H9 (cell line): ENCODE results near the gene CCNB1. TPM values are rescaled to one million over a fixed set of nuclear protein-coding genes. Genes with fewer than 3 reads are reported as not detected.

Experiments
- DNase-seq: peaks from one replicate; pipeline ENCODE4 v3.0.0-alpha.2; 2017
- H2AFZ ChIP-seq: one replicate; pipeline ENCODE4 v1.6.1; 2013; ENCODE audit warnings: mild to moderate bottlenecking, low read length, control low read depth, moderate library complexity
- H2AK5ac ChIP-seq: 2 replicates; pipeline ENCODE4 v1.6.1; 2013; ENCODE audit warnings: low read length, control low read depth, mixed read lengths; ENCODE audit not compliant: insufficient read length
- H2BK120ac ChIP-seq: one replicate; pipeline ENCODE4 v1.6.1; 2013; ENCODE audit warnings: low read depth, mild to moderate bottlenecking, low read length, control low read depth, inconsistent platforms; ENCODE audit not compliant: poor library complexity, severe bottlenecking
- H2BK12ac ChIP-seq: 2 replicates; pipeline ENCODE4 v1.6.1; 2013; ENCODE audit warnings: low read length, control low read depth, mixed read lengths, low read depth; ENCODE audit not compliant: insufficient read length
- H2BK15ac ChIP-seq: 2 replicates; pipeline ENCODE4 v1.6.1; 2013; ENCODE audit warnings: low read depth, low read length, control low read depth
- H2BK20ac ChIP-seq: one replicate; pipeline ENCODE4 v1.6.1; 2013; ENCODE audit warnings: low read depth, mild to moderate bottlenecking, low read length, control low read depth, inconsistent platforms; ENCODE audit not compliant: poor library complexity, severe bottlenecking
- H2BK5ac ChIP-seq: 2 replicates; pipeline ENCODE4 v1.6.1; 2013; ENCODE audit warnings: low read length, control low read depth, mixed read lengths; ENCODE audit not compliant: insufficient read length
- H3K14ac ChIP-seq: 2 replicates; pipeline ENCODE4 v1.6.1; 2013; ENCODE audit warnings: low read length, control low read depth; ENCODE audit not compliant: insufficient read depth
- H3K18ac ChIP-seq: 2 replicates; pipeline ENCODE4 v1.6.1; 2013; ENCODE audit warnings: low read depth, mild to moderate bottlenecking, mixed read lengths, low read length, control low read depth; ENCODE audit not compliant: insufficient read length
- H3K23ac ChIP-seq: 2 replicates; pipeline ENCODE4 v1.6.1; 2013; ENCODE audit warnings: low read length, control low read depth, mixed read lengths, low read depth; ENCODE audit not compliant: insufficient read length
- H3K23me2 ChIP-seq: 2 replicates; pipeline ENCODE4 v1.6.1; 2013; ENCODE audit warnings: low read depth, mild to moderate bottlenecking, mixed read lengths, low read length, control low read depth; ENCODE audit not compliant: insufficient read length, poor library complexity, severe bottlenecking
- H3K27ac ChIP-seq: 2 replicates; pipeline ENCODE4 v1.5.1; 2013; ENCODE audit warnings: low read length, control low read depth, mixed read lengths, low read depth; ENCODE audit not compliant: insufficient read length
- H3K27me3 ChIP-seq: 2 replicates; pipeline ENCODE4 v1.6.1; 2013; ENCODE audit warnings: low read length, control low read depth, inconsistent platforms; ENCODE audit not compliant: insufficient read depth
- H3K4ac ChIP-seq: 2 replicates; pipeline ENCODE4 v1.6.1; 2013; ENCODE audit warnings: low read depth, mild to moderate bottlenecking, control low read depth, inconsistent platforms, low read length, moderate library complexity
- H3K4me1 ChIP-seq: 2 replicates; pipeline ENCODE4 v1.6.1; 2013; ENCODE audit warnings: low read length, control low read depth, inconsistent platforms; ENCODE audit not compliant: insufficient read depth
- H3K4me2 ChIP-seq: 2 replicates; pipeline ENCODE4 v1.6.1; 2013; ENCODE audit warnings: low read length, control low read depth, mixed read lengths; ENCODE audit not compliant: insufficient read length, insufficient read depth
- H3K56ac ChIP-seq: 2 replicates; pipeline ENCODE4 v1.6.1; 2013; ENCODE audit warnings: low read depth, mild to moderate bottlenecking, mixed read lengths, low read length, control low read depth; ENCODE audit not compliant: insufficient read length
- H3K79me1 ChIP-seq: 2 replicates; pipeline ENCODE4 v1.6.1; 2013; ENCODE audit warnings: low read depth, mild to moderate bottlenecking, moderate library complexity, low read length, control low read depth, inconsistent platforms; ENCODE audit not compliant: insufficient read depth, poor library complexity, severe bottlenecking
- H3K79me2 ChIP-seq: 2 replicates; pipeline ENCODE4 v1.6.1; 2013; ENCODE audit warnings: low read length, control low read depth, inconsistent platforms; ENCODE audit not compliant: insufficient read depth
- H3K9ac ChIP-seq: 2 replicates; pipeline ENCODE4 v1.6.1; 2013; ENCODE audit warnings: low read length, control low read depth, mixed read lengths; ENCODE audit not compliant: insufficient read length; ENCODE audit errors: extremely low read depth
- H3K9me3 ChIP-seq: one replicate; pipeline ENCODE4 v1.6.1; 2013; ENCODE audit warnings: low read depth, low read length, inconsistent platforms; ENCODE audit not compliant: control insufficient read depth
- H3T11ph ChIP-seq: one replicate; pipeline ENCODE4 v1.6.1; 2013; ENCODE audit warnings: mild to moderate bottlenecking, low read length, control low read depth, inconsistent platforms
- H4K20me1 ChIP-seq: one replicate; pipeline ENCODE4 v1.6.1; 2013; ENCODE audit not compliant: control insufficient read depth, insufficient read length, insufficient read depth
- H4K5ac ChIP-seq: 2 replicates; pipeline ENCODE4 v1.6.1; 2013; ENCODE audit warnings: low read depth, mild to moderate bottlenecking, mixed read lengths, low read length, control low read depth; ENCODE audit not compliant: insufficient read length
- H4K8ac ChIP-seq: replicated peaks from 2 replicates; pipeline ENCODE4 v1.6.1; 2013; ENCODE audit warnings: low read length, control low read depth, mixed read lengths, low read depth; ENCODE audit not compliant: insufficient read length
- H4K91ac ChIP-seq: 2 replicates; pipeline ENCODE4 v1.6.1; 2013; ENCODE audit warnings: low read depth, mild to moderate bottlenecking, moderate library complexity, mixed read lengths, low read length, control low read depth; ENCODE audit not compliant: insufficient read length
- H3K27ac Mint-ChIP-seq, 3 experiments: 2 replicates in 2 of 3; 3 replicates in 1 of 3; pipeline ENCODE4 v1.8.0; 2020 to 2021; ENCODE audit warnings: mixed read lengths in 3 of 3, mild to moderate bottlenecking in 1 of 3, moderate library complexity in 1 of 3
- H3K27me3 Mint-ChIP-seq: 2 replicates; pipeline ENCODE4 v1.8.0; 2021; ENCODE audit warnings: low read depth, mild to moderate bottlenecking, moderate library complexity, mixed read lengths
- H3K36me3 Mint-ChIP-seq, 3 experiments: 2 replicates in 2 of 3; 3 replicates in 1 of 3; pipeline ENCODE4 v1.8.0; 2020 to 2021; ENCODE audit warnings: low read depth in 3 of 3, mixed read lengths in 3 of 3; ENCODE audit not compliant: insufficient read depth in 1 of 3
- H3K4me1 Mint-ChIP-seq, 2 experiments: 2 replicates each; pipeline ENCODE4 v1.8.0; 2020; ENCODE audit warnings: mixed read lengths in 2 of 2
- H3K4me3 Mint-ChIP-seq, 2 experiments: 2 replicates in 1 of 2; 3 replicates in 1 of 2; pipeline ENCODE4 v1.8.0; 2020 to 2021; ENCODE audit warnings: mild to moderate bottlenecking in 2 of 2, mixed read lengths in 2 of 2, moderate library complexity in 1 of 2
- H3K9me3 Mint-ChIP-seq, 2 experiments: 2 replicates in 1 of 2; 3 replicates in 1 of 2; pipeline ENCODE4 v1.8.0; 2020; ENCODE audit warnings: mild to moderate bottlenecking in 2 of 2, mixed read lengths in 2 of 2, moderate library complexity in 1 of 2
- WGBS: extraction: QIAGEN DNeasy Blood & Tissue Kit; methylation state at CpG from one replicate; pipeline ENCODE4 v1.1.7; 2013; ENCODE audit warnings: missing lambda C conversion rate, low lambda C conversion rate, mixed read lengths; ENCODE audit not compliant: insufficient read length; ENCODE audit errors: extremely low coverage; 5-methylcytosine and 5-hydroxymethylcytosine counted together
- total RNA-seq: library from RNA; stranded (reverse); gene quantifications from 2 replicates; pipeline ENCODE4 v1.2.1, GENCODE V29; 2021
- TF ChIP-seq, protein P1 (sequence below): fragments of 200-600 bp; sonication (generic); conservative IDR thresholded peaks from 3 replicates; pipeline ENCODE4 v1.8.0; 2021; ENCODE audit warnings: antibody characterized with exemption, mild to moderate bottlenecking

CCNB1 gene
- total RNA-seq, 1 experiment from 2014 or later: 310 TPM

DNA sequence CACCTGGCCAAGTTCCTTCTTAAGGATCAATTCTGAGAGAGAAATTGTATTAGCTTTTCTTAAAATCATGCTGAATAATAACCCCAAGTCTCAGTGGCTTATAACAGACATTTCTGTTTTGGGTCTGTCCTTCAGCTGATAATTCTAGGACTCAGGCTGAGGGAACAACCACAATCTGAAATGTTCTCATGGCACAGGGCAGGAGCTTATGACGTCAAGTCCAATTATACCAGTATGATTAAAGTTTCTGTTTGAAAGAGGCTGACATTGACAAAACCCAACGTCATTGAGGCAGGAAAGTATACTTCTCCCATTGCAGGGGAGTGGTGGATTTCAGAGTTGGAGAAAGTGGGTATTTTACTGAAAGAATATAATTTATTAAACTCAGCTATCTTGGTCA, 44.2 kb downstream of the CCNB1 start:
- Mint-ChIP-seq H3K4me3 (no peak overlapping the region), H3K36me3 (peaks cover 16 to 51% (median 48%) of the 10 kb centered on the region in 3 experiments; a peak in 6 of 7 replicates), H3K9me3 (no peaks in the 10 kb centered on the region), H3K27me3 (no peaks in the 10 kb centered on the region), H3K27ac (no peak overlapping the region), H3K4me1 (no peaks in the 10 kb centered on the region)
- TF ChIP-seq, protein P1, sequence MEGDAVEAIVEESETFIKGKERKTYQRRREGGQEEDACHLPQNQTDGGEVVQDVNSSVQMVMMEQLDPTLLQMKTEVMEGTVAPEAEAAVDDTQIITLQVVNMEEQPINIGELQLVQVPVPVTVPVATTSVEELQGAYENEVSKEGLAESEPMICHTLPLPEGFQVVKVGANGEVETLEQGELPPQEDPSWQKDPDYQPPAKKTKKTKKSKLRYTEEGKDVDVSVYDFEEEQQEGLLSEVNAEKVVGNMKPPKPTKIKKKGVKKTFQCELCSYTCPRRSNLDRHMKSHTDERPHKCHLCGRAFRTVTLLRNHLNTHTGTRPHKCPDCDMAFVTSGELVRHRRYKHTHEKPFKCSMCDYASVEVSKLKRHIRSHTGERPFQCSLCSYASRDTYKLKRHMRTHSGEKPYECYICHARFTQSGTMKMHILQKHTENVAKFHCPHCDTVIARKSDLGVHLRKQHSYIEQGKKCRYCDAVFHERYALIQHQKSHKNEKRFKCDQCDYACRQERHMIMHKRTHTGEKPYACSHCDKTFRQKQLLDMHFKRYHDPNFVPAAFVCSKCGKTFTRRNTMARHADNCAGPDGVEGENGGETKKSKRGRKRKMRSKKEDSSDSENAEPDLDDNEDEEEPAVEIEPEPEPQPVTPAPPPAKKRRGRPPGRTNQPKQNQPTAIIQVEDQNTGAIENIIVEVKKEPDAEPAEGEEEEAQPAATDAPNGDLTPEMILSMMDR: no peak
- no peaks in the 10 kb centered on the region for H3K27me3 ChIP-seq
- H3K4me2 ChIP-seq: no peak overlapping the region
- no peak overlapping the region for H2BK5ac ChIP-seq
- no peak overlapping the region for H2BK120ac ChIP-seq
- H2AFZ ChIP-seq: no peak overlapping the region
- H3K14ac ChIP-seq: no peak overlapping the region
- H4K8ac ChIP-seq: no peak overlapping the region
- H4K91ac ChIP-seq: no peak overlapping the region
- H3K4me1 ChIP-seq: no peaks in the 10 kb centered on the region
- H2AK5ac ChIP-seq: no peak overlapping the region
- no peak overlapping the region for H4K5ac ChIP-seq
- H3K9me3 ChIP-seq: no peaks in the 10 kb centered on the region
- no peak for DNase-seq
- H3T11ph ChIP-seq: no peak overlapping the region
- H2BK15ac ChIP-seq: no peak overlapping the region
- no peaks in the 10 kb centered on the region for H4K20me1 ChIP-seq
- H3K18ac ChIP-seq: no peak overlapping the region
- no peak overlapping the region for H2BK20ac ChIP-seq
- no peak overlapping the region for H3K23ac ChIP-seq
- H3K23me2 ChIP-seq: no peaks in the 10 kb centered on the region
- H2BK12ac ChIP-seq: no peak overlapping the region
- no peak overlapping the region for H3K4ac ChIP-seq
- no peak overlapping the region for H3K9ac ChIP-seq
- no peak overlapping the region for H3K56ac ChIP-seq
- H3K27ac ChIP-seq: no peak overlapping the region
- no CpG with 5 or more reads among the region's 2 CpGs for WGBS
- no peaks in the 10 kb centered on the region for H3K79me1 ChIP-seq
- no peaks in the 10 kb centered on the region for H3K79me2 ChIP-seq
